Ecto neural progenitor cell (in vitro differentiated cells): ENCODE measurements around the gene RNF169.
A peak's percentile ranks its signal among the peaks of the same experiment; 100 is the strongest.
"Not testable (repeated sequence)": the region's sequence is repeated elsewhere in the genome, so short reads cannot be mapped to it uniquely, and the experiment has no call there.

Source experiments
- DNase-seq: peaks from one replicate; pipeline ENCODE4 v3.0.0-alpha.2; 2018; ENCODE audit warnings: low spot score

RNF169 gene

DNA sequence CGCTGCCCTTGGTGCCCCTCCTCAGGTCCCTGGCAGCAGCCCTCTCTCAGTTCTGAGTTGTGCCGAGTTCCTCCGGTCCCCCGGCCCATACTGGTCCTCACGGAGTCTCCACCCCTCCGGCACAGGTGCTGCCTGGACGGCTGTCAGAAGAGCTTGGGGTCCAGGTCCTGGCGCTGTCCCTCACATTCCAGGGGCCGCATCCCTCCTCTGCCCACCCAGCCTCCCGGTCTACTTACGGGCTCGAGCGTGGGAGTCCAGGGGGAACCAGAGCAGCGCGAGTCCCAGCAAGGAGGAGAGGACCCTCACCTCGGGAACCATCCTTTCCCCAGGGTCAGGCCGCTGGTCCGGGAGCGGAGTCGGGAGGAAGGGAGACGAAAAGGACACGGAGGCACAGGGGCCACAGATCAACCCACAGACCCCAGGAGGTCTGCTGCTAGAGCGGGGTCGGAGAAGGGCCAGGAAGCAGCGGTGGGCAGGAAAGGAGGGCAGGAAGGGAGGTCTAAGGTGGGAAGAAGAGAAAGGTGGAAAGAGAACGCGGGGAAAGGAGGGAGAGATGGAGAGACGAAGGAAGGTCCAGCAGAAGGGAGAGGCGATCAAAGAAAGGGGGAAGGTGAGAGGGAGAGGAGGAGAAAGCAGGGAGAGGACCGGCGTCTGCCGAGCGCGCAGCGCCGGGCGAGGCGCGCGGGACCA lies 17.9 kb upstream of the RNF169 start:
- no peak for DNase-seq

DNA sequence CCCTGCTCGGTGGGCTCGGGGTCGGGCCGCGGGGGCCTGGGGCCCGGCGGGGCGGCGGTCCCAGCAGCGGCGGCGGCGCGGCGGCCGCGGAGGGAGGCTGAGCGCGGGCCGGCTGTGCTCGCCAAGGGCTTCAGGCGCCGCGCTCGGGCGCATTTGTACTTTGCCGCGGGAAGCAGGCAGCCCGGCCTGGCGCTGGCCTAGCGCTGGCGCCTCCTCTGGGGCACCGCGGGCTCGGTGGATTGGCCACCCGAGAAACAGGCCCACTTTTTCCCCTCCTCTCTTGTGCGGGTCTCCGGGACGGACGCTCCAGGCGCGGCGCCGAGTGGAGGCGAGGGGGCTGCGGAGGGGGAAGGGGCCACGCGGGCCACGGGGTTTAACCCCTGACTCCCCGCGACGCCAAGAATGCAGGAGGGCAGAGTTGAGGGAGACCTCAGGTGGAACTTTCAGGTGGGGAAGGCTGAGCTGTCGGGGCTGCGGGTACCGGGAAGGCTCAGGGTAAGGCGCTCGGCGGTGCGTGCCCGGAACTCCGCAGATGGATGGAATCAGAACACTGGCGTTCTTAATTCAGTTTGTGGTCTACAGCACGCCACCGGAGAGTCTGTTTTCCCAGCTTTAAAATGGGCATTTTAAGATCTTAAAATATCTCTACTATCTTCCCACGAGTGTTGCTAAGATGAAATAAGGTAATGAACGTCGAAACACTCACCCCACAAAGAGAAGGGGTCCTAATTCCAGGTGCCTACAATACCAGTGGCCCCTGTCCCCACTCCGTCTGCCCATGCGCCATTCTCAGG lies 17.2 kb upstream of the RNF169 start, which contains the start of gene CHRDL2:
CHRDL2 (minus strand) TSS at position 126 of the 794 bp plus-strand sequence. CDS start 538 bp downstream, outside the sequence.
- DNase-seq, result peak; percentile 66

DNA sequence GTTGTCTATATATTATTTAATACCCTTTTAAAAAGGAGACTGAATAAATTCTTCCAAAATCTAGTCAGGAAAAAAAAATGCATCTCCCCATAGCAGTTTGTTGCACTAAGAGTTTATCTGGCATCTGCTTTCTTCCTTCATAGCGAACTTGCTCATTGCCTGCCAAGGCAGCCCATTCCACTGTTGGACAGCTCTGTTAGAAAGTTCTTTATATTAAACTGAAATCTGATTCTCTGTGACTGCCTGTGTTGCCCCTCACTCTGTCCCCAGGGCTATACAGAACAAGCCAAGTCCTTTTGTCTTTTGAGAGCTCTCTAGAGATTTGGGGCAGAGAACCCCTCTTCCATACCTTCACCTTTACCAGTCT lies 14.1 kb upstream of the RNF169 start:
- no peak for DNase-seq

DNA sequence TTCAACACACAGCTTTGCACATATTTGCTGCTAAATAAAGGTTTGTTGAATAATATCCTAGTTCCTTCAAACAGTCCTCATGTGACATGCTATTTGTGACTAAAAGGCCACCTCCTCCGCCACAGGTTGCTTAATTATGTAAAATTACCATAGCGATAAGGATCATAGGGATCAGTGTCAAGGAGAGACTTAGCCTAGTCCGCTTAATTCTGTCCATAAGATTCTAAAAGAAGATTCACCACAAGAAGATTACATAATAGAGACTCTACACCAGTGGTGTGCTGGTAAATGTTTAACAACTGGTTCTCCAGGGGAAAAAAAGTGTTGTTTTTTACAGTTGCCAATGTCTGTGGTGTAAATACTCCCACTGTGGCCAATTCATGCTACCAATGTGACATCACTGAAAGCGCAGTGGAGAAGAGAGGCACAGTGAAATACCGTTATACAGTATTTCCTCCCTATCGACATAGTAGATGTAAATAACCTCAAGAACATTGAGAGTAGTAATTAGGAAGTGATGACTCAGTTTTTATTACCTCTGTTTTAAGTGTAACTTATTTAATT lies 13.2 kb upstream of the RNF169 start:
- no peak for DNase-seq

DNA sequence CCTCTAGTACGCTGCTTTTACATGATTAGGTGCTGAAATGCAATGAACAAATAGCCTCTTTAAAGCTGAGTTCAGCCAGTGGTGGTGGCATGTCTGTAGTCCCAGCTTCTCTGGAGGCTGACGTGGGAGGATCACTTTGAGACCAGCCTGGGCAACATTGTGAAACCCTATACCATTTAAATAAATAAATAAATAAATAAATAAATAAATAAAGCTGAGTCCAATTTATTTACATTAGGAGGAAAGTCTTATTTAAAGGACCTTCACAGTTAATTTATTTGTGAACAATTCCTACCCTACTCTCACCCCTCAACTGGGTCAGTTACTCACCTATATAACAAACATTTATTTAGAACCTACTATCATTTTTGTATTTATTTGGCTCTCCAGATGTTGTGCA lies 12.6 kb upstream of the RNF169 start:
- no peak for DNase-seq

DNA sequence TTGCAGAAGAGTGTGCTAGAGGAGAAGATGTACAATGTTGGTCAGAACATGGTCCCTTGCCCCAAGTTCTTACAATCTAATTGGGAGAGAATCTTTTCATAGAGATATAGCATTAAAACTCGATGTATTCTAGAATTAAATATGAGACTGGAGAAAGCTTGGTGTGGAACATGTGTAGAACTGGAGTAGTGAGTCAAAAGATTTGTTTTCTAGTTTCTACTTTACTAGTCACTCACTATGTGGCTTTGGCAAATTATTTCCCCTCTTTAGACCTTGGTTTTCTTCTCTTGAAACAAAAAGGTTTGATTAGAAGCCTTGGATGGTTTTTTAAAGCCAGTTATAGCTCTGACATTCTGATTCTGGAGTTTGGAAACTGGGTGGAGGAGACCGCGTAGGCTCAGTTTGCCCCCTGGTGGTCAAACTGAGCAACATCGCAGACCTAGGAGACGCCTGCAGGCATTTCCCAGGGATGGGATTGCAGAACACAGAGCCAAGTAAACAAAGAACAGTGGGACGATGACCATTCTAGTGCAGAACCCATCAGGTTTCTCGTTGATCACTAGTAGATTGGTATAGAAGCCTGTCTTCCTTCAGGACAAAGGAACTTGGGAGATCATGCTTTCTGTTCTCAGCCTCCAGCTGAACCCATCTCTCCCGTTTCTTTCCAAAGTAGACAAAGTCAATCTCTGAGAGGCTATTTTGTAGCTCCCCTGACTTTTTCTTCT lies 8.9 kb upstream of the RNF169 start:
- no peak for DNase-seq

DNA sequence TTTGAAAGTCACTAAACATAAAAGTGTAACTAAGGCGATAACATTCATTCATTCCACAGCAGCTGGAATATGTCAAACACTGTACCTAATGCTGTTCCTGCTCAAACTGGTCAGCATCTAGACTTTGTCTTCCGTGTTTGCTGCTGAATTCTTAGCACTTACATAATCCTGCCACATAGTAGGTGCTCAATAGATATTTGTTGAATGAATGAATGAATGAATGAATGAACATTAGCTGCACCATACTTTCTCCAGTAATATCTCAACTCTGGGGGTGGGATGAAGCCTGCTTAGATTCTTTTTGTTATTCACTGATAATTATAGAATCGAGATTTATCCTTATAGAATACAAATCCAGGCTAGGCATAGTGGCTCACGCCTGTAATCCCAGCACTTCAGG lies 6.6 kb upstream of the RNF169 start:
- DNase-seq, result no peak

DNA sequence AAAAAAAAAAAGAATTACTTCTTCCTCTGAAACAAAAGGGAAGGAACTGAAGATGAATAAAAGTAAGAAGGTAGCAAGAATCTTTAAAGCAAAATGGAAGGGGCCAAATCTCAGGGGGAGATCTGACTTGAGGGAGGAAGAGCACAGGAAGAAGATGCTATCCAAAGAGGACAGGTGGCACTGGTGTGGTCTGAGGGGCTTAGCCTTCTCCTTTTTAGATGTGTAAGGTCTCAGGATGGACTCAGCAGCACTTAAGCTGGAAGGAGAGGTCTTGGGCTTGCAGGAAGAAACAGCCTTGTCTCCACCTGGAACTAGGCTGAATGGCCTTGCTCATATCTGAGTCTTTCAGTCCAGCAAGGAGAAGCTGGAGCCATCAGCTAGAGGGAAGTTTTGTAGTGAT lies 5.0 kb upstream of the RNF169 start:
- no peak for DNase-seq

DNA sequence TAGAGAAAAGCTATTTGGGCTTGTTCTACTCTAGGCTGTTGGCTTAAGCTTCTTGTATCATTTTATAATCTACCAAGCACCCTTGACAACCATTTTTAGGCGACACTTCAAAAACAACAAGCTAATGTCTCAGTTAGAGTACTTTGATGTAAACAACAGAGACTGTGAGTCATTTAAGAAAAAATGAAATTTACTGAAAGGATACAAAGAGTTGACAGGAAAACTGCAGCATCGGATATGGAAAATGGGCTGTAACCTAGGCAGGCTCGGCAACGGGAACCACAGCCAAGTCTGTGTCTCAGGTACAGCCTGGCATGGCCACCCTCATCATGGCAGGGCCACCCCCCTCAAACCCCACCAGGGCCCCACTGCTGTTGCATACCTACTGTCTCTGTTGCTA lies 4.4 kb upstream of the RNF169 start:
- DNase-seq, result no peak

DNA sequence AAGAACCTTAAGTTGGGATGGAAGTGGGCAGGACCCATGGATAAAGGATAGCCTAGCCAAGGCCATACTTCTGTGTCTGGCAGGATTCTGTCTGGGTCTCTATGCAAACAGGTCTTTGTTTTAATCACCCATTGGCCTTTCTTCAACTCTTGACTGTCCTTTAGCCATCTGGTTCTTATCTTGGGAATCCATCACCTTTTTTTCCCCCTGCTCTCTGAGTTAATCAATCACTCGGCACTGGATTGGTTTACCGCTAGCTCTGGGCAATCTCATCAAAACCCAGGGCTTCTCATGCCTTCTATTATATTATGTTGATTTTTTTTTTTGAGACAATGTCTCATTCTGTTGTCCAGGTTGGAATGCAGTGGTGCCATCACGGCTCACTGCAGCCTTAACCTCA lies 1.8 kb upstream of the RNF169 start:
- no peak for DNase-seq

DNA sequence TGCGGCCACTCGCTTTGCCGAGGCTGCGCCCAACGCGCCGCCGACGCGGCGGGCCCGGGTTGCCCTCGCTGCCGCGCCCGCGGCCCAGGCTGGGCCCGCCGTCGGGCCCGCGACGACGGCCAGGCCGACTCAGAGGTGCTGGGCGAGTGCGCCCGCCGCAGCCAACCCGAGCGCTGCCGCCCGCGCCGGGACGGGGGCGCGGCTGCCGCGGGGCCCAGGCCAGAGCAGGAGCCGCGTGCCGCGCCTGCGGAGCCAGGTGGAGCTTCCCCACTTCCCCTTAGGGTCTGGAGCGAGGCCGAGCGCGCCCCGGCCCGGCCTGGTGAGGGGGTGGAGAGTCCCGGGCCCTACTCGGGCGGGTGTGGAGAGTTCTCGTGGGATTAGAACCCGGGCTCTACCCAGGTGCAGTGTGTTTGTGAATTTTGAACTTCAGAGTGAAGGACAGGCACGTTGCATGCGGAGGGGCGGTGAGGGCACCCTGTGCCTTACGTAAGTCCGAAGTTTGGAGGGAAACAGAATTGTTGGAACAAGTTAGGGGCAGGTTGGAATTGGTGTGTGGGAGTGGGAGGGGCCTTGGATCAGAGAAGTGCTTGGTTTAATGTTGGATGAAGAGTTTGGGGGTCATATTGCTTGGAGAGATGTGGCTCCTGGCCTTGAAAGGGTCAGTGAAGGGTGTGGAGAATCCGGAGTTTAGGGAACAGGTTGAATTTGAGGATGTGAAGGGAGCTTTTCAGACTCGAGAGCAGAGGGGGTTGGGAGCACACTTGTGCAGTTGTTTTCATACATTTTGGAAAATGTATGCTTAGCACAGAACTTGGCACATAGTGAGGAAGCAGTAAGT lies 697 bp downstream of the RNF169 start:
- peak; percentile 70 for DNase-seq

DNA sequence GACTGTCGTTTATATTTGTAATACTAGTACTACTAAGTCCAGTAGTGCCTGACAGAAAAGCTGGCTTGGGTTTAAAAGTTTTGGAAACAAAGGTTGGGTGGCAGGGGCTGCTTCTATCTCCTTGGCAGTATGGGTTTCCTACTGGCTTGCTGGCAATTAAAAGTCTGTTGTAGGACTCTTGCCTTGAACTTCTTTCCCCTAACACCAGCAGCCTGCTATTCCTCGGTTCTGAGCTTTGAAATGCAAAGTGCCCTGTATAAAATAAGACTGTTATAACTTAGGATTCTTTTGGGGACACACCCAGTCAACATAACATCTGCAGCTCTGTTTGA lies 1.3 kb downstream of the RNF169 start:
- DNase-seq, result no peak

DNA sequence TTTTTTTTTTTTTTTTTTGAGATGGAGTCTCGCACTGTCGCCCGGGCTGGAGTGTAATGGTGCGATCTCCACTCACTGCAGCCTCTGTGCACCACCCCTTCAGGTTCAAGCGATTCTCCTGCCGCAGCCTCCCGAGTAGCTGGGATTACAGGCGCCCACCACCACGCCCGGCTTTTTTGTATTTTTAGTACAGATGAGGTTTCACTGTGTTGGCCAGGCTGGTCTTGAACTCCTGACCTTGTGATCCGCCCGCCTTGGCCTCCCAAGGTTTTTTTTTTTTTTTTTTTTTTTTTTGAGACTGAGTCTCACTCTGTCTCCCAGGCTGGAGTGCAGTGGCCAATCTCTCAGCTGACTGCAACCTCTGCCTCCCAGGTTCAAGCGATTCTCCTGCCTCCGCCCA lies 1.9 kb downstream of the RNF169 start:
- not testable (repeated sequence) for DNase-seq

DNA sequence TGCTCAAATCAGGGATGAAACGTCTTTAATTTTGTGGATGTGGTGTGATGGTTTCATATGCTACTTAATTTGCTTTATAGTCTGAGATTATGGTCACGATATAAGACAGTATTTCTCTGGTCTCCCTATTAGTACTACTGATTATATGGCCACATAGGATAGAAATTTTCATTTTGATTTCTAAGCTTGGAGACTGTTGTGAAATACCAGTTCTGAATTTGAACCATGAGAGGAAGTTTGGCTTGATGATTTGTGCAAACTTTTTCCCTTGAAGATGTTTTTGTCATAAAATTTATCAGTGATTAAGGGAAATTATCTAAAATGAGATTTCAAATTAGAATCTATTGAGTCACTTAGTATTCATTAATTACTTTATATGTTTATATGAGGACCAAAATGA lies 2.7 kb downstream of the RNF169 start:
- DNase-seq, result no peak

DNA sequence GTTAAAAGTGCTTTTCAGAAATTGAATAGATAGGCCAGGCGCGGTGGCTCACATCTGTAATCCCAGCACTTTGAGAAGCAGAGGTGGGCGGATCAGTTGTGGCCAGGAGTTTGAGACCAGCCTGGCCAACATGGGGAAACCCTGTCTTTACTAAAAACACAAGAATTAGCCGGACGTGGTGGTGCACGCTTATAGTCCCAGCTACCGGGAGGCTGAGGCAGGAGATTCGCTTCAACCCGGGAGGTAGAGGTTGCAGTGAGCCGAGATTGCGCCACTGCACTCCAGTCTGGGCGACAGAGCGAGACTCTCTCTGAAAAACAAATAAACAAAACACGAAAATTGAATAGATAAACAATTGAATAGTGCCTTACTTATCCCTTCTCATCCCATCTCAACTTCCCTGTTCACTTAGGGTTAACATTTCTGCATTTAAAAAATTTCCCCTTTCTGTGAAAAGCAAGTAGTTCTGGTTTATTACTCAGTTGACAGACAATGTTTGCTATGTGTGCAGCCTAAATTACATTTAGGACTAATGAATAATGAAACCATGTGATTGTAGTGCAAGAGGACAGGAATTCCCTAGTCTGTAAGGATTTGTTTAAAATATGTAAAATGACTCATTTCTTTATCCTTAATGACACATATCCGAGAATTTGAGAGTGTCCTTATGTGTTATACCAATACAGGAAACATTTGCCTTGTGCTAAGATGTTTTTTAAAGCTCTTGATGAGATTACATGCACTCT lies 6.0 kb downstream of the RNF169 start:
- no peak for DNase-seq

DNA sequence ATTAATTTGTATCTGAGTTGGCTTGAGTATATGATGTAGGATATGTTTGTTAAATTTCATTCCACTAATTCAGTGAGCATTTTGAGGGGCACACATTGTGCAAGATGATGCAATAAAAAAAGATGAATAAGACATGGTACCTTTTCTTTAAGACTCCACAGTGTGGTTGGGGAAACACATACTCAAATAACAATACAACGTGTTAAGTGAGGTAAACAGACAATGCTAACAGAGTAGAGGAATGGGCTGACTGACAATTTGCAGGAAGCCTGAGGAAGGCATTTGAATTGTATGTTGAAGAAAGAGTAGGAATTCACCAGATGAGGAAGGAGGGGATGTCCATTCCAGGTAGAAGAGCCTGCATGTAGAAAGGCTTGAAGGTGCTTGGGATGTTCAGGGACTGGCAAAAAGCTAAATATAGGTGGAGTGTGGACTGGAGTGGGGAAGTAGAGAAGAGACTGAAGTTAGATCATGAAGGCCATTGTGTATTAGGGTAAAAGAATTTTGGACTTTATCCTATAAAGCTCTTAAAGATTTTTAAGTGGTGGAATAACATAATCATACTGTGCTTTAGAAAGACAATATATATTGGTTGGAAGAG lies 6.8 kb downstream of the RNF169 start:
- no peak for DNase-seq

DNA sequence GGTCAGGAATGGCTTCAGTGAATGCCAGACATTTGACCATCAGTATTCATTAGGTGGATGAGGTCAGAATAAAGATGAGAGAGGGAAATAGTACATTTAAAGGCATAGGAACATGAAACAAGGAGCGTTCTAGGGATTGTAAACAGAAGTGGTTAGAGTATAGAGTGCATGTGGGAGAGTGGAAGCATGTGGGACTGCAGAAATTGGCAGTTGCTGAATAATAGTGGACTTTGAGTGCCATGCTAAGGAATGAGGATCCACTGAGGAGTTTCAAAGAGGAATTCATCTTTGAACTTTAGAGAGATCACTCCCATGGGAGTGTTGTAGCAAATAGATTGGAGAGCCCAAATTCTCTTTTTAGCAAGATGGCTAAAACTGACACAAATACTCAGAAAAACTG lies 7.9 kb downstream of the RNF169 start:
- DNase-seq, result no peak

DNA sequence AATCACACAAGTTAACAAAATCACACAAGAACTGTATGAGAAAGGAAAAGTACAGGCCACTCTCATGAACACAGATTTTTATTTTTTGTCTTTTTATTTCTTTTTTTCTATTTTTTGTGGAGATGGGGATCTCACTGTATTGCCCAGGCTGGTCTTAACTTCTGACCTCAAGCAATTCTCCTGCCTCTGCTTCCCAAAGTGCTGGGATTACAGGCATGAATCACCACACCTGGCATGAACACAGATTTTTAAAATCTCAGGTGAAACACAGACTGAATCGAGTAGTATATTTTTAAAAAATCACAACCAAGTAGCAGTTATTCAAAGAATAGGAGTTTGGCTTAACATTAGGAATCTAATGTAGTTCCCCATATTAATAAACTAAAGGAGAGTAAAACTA lies 18.3 kb downstream of the RNF169 start:
- no peak for DNase-seq

DNA sequence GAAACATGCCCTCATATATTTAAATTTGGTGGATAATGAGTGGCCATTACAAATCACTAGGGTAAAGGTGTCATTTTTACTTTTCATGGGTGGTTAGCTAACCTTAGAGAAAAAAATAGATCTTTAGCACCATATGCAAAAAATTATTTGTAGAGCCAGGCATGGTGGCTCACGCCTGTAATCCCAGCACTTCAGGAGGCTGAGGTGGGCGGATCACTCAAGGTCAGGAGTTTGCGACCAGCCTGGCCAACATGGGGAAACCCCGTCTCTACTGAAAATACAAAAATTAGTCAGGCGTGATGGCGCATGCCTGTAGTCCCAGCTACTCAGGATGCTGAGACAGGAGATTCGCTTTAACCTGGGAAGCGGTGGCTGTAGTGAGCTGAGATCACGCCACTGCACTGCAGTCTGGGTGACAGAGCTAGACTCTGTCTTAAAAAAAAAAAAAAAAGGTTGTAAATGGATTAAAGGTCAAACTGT lies 19.6 kb downstream of the RNF169 start:
- DNase-seq, result not testable (repeated sequence)

DNA sequence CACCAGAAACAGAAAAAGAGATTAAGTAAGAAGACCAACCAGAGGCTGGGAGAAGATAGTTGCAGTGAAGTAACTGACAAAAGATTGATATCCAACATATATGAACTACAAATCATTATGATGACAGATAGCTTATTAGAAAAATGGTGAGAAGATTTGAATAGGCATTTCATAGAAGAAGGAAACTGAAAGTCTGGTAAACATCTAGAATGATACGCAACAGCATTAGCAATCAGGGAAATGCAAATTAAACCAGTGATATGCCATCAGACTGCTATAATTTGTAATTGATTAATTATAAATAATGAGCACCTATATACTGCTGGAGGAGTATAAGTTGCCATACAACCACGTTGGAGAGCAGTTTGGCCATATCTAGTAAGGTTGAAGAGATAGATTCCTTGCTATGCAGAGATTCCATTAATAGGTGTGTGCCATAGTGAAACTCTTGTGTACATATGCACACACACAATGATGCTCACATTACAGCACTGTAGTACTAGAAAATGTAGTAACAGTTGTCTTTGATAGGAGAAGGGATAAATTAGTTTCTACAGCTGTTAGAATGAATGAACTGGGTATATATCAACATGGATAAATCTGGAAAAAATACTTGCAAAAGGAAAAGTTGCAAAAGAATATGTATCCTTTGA lies 20.5 kb downstream of the RNF169 start:
- no peak for DNase-seq
